Endometrial microvascular endothelial cells (primary cell): Measurements from ENCODE around the gene POFUT2. TPM values are rescaled to one million over a fixed set of nuclear protein-coding genes. Genes with fewer than 3 reads are reported as not detected.

Experiments used
- in situ Hi-C: cut with HindIII; loops from 2 replicates; pipeline ENCODE4 v1.10.0; 2017; ENCODE audit warnings: low sequenced_read_pairs, low pct_unique_long_range_greater_than_20kb; ENCODE audit errors: inconsistent ontology term
- total RNA-seq: library from RNA; depleted of rRNA; stranded (reverse); fragments of >200 nt; gene quantifications from one replicate; pipeline ENCODE4 v1.2.3, GENCODE V29; 2015; ENCODE audit errors: inconsistent ontology term

The POFUT2 gene
- total RNA-seq, 1 donor from 2014 or later: 25.5 TPM

DNA sequence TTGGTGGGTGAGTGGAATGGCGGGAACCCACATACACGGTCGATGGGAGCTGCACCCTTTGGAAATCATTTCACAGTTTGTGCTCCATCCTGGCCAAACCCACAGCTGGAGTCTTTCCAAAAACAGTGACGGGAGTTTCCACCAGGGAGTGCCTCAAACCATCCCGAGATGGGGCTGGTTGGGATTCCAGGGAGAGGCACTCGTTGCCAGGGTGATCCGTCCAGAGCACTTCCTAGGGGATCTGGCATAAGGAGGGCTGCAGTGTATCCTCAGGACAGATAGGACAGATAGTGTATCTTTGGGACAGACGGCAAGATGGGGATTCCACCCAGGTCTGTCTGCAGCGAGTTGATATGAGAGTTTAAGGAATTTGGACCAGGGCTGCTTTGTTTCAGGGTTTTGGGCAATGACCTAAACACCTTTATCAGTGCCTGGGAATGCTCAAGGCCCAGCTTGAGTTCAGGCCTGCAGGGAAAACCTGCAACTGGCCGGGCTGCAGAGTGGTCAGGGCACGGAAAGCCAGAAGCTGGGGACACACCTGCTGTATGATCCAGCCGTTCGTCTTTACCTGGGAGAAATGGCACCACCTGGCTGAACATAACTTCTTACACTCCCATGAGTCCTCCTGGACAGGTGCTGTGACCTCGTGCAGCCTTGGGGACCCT lies 3.4 kb upstream of the POFUT2 start:
- in situ Hi-C loops: no loop called here

DNA sequence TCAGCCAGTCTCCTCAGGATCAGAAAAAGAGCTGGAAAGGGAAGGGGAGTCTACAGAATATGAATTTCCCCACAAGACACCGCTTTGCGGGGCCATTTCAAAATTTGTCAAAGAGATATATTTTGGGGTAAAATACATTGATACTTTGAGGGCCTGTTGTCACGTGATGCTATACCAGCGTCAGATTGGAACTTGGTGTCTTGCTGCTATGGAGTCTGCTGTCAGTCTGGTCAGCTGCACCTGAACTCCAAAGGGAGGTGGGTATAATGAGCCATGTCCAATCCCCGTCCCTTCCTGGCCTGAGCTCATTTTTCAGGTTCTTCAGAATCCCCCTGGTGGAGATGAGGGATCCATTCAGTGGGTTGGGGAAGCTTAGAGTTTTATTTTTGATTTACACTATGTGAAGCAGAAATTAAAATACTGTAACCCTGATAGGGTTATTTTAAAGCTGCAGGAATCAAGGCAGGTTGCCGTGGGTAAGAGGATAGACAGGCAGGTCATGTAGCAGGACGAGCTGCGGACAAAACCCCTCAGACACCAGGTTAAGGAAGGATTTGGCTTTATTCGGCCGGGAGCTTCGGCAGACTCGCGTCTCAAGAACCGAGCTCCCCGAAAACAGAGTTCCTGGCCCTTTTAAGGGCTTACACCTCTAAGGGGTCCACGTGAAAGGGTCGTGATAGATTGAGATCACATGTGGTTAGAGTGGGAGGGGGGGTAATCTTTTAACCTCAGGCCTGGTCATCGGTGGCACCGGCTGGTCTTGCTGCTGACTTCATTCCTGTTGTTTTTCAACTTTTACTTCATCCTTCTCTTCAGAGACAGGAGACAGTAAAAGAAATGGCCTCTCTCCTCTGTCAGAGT lies 2.2 kb upstream of the POFUT2 start:
- in situ Hi-C loops: no loop called here

DNA sequence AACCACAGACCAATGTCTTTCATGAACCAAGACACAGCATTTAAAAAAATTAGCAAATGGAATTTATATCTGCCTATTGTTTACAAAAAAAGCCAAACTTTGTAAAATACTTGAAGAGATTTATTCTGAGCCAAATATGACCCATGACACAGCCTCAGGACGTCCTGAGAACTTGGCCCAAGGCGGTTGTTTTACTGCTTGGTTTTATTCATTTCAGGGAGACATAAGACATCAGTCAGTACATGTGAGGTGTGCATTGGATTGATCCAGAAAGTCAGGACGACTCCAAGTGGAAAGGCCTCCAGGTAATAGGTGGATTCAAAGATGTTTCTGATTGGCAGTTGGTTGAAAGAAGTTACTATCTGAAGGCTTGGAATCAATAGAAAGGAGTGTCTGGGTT lies 1.4 kb upstream of the POFUT2 start:
- in situ Hi-C loops: no loop called here

DNA sequence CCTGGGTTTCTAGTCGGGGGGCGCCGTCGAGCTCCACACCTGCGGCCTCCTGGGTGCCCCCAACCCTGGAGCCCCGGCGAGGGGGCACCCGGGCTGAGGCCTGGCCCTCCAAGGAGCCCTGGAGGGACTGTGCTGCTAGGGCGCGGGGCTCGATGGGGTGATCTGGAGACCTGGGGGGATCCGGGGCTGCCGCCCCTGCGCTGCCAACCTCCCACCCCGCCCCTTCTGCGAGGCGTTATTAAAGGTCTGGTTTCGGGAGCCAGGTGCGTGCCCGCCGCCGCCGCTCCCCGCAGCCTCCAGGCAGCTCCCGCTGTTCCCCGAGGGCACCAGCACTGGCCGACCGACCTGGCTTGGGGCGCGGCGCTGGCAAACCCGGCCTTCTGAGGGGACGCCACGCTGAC lies 746 bp upstream of the POFUT2 start:
- in situ Hi-C loops: no loop called here

DNA sequence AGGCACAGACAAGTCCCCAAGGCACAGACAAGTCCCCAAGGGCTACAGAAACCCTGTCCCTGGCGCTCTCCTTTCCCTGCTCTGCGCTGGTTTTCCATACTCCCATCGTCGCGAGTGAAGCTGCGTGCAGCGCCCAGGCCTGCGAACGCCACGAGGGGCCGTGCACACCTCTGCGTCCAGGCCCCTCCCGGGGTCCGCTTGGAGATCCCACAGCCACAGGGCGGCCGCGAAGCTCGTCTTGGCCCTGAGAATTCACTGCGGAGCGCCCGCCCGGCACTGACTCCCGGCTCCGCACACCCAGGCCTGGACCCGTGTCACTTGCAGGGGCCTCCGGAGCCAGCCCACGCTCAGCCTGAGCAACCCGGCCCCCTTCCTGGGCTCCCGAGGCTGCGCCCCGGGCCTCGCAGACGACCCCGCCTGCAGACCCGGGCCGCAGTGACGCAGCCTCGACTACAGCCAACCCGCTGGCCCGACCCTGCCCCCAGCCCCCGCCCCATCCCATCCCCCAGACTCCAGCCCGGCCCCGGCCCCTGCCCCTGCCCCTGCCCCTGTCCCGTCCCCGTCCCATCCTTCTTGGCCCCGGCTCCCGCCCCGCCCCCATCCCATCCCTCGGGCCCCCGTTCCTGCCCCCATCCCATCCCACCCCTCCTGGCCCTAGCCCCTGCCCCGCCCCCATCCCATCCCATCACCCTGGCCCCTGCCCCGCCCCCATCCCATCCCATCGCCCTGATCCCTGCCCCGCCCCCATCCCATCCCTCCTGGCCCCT lies 841 bp downstream of the POFUT2 start:
- in situ Hi-C loops: no loop called here

DNA sequence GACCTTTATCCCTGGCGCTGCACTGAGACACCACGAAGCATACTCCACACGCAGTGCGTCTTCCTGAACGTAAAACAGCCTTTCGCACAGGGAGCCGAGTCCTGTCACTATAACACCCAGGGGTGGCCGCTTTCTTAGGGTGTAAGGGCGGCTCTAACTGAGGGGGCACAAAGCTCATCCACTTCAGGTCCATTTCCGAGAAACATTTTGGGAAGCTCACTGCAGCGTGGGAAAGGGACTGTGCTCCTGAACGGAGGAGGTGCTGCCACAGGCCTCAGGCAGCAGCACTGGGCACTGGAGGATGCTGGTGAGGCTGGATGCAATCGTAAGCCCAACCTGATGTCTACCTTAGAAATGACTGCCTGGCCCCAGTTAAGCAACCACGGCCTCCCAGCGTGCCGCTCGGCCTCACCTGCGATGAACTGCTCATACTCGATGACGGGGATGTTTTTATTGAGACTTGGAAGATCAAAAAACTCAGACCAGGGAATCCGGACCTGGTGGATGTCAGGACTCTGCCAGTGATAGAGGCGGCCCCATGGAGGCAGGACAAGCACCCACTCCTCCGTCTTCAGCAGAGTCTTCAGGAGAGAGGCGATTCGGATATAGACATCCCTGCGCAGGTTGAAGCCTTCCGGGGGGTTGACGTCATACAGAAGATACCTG lies 2.3 kb downstream of the POFUT2 start:
- in situ Hi-C loops: no loop called here

DNA sequence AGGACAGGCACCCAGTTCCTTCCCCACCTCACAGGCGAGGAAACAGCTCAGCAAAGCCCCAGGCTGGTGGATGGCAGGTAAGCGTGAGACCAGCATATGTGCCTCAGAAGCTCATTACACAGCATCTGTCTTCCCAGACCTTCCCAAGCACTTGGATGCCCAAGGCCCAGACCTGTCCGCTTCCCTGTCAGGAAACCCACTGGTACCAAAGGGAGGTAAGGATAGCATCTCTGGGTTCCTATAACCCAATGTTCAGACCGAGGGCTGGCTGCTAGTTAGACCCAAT lies 3.3 kb downstream of the POFUT2 start:
- in situ Hi-C loops: no loop called here

DNA sequence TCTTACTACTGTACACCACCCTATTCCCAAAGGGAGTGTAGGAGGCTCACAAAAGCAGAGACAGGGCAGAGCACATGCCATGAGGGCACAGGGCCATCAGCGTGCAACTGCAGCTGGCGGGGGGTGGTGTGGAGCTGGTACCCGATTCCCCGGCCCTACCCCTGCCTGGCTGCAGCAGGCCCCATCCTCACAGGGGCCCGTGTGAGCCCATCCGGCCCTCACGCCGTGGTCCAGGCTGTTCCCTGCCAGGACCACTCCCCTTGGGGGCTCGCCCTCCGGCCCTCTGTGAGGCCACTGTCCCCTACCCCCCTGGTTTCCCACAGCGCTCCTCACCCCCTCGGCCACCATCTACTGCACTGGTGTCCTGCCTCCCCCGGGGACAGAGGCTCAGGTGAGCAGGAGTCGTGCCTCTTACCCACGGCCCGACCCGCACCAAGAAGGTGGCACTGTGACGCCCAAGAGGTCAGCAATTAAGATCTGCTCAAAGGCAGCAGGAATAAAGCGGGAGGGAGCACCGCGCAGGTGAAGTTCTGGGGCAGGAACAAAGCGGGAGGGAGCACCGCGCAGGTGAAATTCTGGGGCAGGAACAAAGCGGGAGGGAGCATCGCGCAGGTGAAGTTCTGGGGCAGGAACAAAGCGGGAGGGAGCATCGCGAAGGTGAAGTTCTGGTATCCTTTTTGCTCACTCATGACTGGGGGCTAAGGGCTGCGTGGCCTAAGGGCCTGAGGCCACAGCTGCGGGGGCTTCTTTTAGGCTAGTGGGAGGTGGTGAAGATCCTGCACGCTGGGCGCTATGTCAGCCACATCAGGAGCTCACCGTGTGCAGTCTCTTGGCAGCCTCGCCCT lies 3.9 kb downstream of the POFUT2 start:
- in situ Hi-C loops: no loop called here

DNA sequence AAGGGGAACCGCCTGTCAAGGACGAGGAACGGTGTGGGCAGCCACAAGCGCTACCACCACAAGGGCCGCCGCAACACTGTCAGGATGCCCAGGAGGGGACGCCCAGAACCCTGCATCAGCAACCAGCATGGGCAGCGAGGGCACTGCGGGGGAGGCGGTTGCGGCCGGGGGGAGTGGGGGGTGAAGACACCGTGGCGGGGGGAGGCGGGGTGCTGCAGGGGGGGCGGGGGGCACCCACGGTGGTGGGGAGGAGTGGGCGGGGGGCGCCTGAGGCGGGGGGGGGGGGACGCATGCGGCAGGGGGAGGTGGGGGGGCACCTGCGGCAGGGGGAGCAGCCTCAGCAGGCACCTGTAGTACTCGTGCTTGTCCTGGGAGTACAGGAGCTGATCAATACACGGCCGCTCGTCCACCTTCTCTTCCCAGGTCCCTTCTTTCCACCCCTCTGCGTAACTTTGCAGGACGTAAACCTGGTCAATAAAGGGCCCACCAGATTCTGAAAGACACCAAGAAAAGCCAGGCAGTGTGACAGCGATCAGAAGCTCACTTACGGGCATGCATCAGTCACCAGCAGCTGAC lies 4.6 kb downstream of the POFUT2 start:
- in situ Hi-C loops: no loop called here

DNA sequence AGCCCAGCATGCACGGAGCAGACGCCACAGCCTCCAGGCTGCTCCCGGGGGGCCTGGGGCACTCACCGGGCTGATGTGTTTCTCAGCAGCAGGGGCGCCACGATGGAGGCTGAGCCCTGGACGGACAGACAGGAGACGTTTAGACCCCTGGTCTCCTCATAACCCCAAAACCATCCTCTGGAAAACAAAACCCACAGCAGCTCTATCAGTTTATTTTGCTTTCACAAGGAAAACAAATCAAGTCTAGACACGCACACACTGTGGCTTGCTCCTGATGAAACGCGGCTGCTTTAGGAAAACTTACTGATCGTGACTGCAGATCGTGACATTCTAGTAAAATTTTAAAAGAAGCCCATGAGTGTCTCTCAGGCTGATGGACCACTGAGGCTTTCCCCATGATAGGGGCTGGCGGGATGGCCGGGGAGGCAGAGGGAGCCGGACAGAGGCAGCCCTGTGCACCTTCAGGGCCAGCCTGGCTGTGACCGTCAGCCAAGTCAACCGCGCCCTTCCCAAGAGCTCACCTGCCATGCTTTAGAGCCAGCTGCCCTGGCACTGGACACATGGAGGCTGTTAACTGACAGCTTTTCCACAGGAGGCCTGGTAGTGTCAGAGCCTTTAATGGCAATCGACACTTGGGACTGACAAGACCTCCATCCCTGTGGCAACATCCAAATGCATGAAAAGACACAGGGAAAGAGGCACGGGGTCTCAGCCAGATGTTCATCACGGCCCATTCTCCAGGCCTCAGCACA lies 5.2 kb downstream of the POFUT2 start:
- in situ Hi-C loops: no loop called here

DNA sequence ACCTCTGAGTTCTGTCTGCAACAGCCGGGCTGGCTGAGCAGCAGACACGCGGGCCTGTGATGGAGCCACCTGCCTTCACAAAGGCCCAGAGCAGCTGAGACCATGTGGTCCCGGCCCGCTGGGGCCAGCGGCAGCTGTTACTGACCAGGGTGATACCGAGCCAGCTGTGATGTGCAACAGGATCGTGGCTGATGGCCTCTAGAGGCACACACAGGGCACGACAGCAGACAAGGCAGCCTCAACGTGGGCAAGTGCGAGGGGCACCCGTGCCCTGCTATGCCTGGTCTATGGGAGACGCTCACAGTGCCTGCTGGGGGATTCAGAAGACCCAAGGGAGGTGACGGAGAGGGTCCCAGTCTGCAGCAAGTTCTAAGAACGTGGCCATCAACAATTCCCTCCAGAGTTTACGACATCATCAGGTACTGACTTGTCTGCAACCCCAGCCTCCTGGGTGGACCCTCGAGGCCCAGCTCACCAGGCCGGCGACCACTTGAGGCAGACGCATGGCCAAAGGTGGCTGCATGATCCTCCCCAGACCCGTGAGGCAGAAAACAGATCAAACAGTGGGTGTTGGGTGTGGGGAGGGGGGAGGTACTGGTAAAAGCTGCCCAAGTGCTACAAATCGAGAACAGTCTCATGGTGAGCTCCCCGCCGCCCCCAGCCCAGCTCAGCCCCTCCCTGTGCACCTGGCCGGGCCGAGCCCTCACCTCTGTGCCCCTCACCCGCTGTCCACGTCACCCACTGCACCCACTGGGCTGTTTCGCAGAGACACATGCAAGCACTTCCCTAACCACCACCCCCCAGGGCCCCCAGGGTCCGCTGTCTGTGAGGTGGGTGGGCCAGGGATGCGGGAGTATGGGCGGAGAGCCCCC lies 6.0 kb downstream of the POFUT2 start:
- in situ Hi-C loops: no loop called here

DNA sequence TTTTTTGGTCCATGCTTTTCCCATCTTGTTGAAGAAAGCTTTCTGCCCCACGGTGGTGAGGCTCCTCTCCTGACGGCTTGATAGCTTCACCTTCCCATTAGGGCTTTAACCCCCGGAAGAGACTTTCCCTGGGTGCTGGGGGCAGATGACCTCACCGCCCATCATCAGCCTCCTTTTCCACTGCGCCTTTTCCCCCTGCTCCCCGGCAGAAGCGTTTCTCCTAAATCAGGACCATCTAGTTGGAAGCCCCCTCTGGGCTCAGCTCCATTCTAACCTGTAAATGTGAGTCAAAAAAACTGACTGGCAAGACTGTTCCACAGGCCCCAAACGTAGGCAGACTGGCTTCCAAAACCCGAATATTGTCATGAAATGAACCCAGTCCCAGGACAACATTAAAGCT lies 6.7 kb downstream of the POFUT2 start:
- in situ Hi-C loops: no loop called here

DNA sequence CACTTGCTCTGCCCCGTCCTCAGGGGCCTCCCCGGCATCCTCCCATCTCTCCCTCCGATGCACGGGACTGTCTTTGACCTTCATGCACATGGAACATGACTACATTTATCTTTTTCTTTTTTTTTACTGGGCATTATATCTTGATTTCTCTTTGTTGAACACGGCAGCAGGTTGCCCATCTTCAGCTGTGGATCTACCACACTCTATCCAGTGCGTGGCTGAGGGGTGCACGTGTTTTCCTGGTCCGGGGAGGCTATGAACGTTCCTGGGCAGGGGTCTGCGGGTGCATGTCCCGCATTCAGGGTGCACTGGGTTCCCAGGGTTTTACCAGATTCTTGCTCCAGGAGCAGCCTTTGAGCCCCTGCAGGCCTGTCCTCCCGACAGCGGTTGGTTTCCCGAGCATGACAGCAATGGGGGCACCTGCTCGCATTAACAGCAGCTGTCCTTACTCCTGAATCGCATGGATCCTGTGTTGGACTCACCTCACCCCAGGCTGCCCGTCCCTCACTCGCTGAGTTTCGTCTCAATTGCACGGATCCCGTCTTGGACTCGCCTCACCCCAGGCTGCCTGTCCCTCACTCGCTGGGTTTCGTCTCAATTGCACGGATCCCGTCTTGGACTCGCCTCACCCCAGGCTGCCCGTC lies 7.4 kb downstream of the POFUT2 start:
- in situ Hi-C loops: no loop called here

DNA sequence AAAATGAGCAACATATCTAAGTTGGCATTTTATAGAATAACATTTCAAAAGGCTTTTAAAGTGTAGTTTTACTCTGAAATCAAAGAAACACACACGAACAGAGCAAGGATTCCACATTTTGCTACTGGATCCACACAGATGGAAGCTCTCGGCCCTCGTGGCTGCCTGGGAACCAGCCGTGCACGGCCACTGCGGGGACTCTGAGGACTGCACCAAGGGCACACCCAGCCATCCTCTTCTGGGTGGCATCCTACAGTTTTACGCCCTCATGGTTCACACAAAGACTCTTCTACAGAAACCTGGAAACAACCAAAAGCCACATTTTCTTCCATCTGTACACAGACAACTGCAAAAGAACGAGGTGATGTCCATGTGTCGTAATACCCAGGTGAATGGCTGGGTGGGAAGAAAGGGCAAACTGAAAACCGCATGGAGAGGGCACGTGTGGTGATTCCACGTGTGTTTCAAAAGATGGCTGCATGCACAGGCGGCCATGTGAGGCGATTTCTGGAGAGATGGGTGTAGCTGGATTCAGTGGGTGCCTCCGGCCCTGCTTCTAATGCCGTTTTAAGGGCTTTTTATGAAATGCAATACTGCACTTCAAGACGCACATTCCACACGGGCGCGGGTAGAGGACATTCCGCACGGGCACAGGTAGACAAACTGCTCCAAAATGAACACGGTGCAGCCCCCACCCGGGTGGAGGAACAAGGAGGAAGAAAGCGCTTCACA lies 8.1 kb downstream of the POFUT2 start:
- in situ Hi-C loops: no loop called here

DNA sequence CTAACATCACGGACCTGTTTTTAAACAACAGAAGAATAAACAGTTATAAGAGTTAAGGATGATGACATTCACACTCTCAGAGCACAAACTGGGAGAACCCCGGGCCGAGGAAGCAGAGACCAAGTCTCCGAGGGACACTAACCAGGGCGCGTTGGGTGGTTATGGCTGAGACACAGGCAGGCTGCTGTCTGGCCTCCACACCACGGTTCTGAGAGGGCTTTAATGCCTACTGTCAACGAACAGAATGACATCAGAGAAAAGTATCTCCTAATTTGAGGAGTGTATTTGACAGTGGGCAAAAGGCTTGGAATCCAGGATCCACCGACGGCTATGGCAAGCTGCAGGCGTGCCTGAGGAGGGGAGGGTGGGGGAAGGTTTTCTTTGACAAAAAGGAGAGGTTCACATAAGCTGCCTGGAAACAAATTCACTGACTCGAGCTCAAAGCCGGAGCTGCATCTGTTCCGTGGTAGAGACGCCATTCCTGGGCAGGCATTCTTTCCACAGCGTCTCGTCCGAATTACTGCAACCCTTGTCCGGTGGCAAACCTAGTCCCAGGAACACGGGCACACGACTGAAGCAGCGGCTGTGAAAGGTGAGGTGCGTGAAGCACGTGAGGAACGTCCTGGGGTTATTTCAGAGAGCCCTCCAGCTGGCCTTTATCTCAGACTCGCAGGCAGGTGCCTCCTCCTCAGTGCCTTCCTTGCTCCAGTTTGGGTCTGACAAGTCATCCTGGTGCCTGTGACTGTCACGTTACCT lies 9.4 kb downstream of the POFUT2 start:
- in situ Hi-C loops: no loop called here
